ENCODE results near the gene ABTB1.

The ABTB1 gene

DNA sequence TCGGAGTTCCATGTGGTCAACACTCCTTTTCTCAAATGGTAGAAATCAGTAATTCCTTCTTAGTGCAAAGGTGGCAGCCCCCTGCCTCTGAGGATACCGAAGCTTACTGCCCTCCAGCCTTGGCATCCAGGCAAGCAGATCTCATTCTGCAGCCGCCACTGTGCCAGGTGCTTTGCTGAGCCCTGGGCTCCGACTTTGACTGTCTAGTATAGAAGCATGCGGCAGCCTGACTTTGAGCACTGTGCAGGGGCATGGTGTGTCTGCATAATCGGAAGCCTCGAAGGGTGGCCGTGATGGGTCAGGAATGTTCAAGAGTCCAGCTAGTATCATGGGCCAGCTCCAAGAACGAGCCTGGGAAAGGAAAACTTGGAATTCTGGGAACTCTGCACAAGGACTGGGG, 39.7 kb downstream of the ABTB1 start:
- TF ChIP-seq MAX (IDR thresholded peaks at IDR 0.05) = no peak
- no peak for TF ChIP-seq CREB1 (IDR thresholded peaks at IDR 0.05; ENCODE audit: low read depth)
- TF ChIP-seq CEBPB (IDR thresholded peaks at IDR 0.05) = no peak
- TF ChIP-seq YY1 (IDR thresholded peaks at IDR 0.05; ENCODE audit: low read depth) = no peak
- TF ChIP-seq NFIC (IDR thresholded peaks at IDR 0.05) = no peak
- no peak for TF ChIP-seq USF1 (IDR thresholded peaks at IDR 0.05)
- TF ChIP-seq, protein P1, sequence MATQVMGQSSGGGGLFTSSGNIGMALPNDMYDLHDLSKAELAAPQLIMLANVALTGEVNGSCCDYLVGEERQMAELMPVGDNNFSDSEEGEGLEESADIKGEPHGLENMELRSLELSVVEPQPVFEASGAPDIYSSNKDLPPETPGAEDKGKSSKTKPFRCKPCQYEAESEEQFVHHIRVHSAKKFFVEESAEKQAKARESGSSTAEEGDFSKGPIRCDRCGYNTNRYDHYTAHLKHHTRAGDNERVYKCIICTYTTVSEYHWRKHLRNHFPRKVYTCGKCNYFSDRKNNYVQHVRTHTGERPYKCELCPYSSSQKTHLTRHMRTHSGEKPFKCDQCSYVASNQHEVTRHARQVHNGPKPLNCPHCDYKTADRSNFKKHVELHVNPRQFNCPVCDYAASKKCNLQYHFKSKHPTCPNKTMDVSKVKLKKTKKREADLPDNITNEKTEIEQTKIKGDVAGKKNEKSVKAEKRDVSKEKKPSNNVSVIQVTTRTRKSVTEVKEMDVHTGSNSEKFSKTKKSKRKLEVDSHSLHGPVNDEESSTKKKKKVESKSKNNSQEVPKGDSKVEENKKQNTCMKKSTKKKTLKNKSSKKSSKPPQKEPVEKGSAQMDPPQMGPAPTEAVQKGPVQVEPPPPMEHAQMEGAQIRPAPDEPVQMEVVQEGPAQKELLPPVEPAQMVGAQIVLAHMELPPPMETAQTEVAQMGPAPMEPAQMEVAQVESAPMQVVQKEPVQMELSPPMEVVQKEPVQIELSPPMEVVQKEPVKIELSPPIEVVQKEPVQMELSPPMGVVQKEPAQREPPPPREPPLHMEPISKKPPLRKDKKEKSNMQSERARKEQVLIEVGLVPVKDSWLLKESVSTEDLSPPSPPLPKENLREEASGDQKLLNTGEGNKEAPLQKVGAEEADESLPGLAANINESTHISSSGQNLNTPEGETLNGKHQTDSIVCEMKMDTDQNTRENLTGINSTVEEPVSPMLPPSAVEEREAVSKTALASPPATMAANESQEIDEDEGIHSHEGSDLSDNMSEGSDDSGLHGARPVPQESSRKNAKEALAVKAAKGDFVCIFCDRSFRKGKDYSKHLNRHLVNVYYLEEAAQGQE (IDR thresholded peaks at IDR 0.05; ENCODE audit: low read depth) = no peak
- no peak for TF ChIP-seq TCF12 (IDR thresholded peaks at IDR 0.05; ENCODE audit: low read depth)
- no peak for TF ChIP-seq EGR1 (IDR thresholded peaks at IDR 0.05)
- no peak for TF ChIP-seq TAF1 (IDR thresholded peaks at IDR 0.05; ENCODE audit: low read depth)
- TF ChIP-seq FOXM1 (IDR thresholded peaks at IDR 0.05; ENCODE audit: borderline replicate concordance, low read depth) = no peak
- no peak for TF ChIP-seq TEAD4 (IDR thresholded peaks at IDR 0.05)
- no peak for TF ChIP-seq ZBTB7A (IDR thresholded peaks at IDR 0.05; ENCODE audit: low read depth)
- no peak for TF ChIP-seq EP300 (IDR thresholded peaks at IDR 0.05; ENCODE audit: borderline replicate concordance)
- no peak for TF ChIP-seq RAD21 (IDR thresholded peaks at IDR 0.05; ENCODE audit: low read depth)

GRCh38 chr3:127712881-127713771, 40.4 kb downstream of the ABTB1 start:
- no peak for TF ChIP-seq MAX (IDR thresholded peaks at IDR 0.05)
- 0 out of 2 replicates have a peak, but pooled peaks have one; percentile 26 for TF ChIP-seq NFIC (IDR thresholded peaks at IDR 0.05)
- no peak for TF ChIP-seq TAF1 (IDR thresholded peaks at IDR 0.05; ENCODE audit: low read depth)
- no peak for TF ChIP-seq ZBTB7A (IDR thresholded peaks at IDR 0.05; ENCODE audit: low read depth)

- TF ChIP-seq TEAD4 (IDR thresholded peaks at IDR 0.05) (no peak), CEBPB (IDR thresholded peaks at IDR 0.05) (no peak), MAX (IDR thresholded peaks at IDR 0.05) (no peak), EP300 (IDR thresholded peaks at IDR 0.05; ENCODE audit: borderline replicate concordance) (no peak), EGR1 (IDR thresholded peaks at IDR 0.05) (no peak), ZBTB7A (IDR thresholded peaks at IDR 0.05; ENCODE audit: low read depth) (no peak), CREB1 (IDR thresholded peaks at IDR 0.05; ENCODE audit: low read depth) (no peak), USF1 (IDR thresholded peaks at IDR 0.05) (no peak), FOXM1 (IDR thresholded peaks at IDR 0.05; ENCODE audit: borderline replicate concordance, low read depth) (no peak), TAF1 (IDR thresholded peaks at IDR 0.05; ENCODE audit: low read depth) (no peak), TCF12 (IDR thresholded peaks at IDR 0.05; ENCODE audit: low read depth) (no peak), RAD21 (IDR thresholded peaks at IDR 0.05; ENCODE audit: low read depth) (no peak), NFIC (IDR thresholded peaks at IDR 0.05) (no peak), YY1 (IDR thresholded peaks at IDR 0.05; ENCODE audit: low read depth) (no peak)
- TF ChIP-seq, protein P1 (IDR thresholded peaks at IDR 0.05; ENCODE audit: low read depth) = no peak
Observed at GRCh38 chr3:127714125-127714571, 41.4 kb downstream of the ABTB1 start.

DNA sequence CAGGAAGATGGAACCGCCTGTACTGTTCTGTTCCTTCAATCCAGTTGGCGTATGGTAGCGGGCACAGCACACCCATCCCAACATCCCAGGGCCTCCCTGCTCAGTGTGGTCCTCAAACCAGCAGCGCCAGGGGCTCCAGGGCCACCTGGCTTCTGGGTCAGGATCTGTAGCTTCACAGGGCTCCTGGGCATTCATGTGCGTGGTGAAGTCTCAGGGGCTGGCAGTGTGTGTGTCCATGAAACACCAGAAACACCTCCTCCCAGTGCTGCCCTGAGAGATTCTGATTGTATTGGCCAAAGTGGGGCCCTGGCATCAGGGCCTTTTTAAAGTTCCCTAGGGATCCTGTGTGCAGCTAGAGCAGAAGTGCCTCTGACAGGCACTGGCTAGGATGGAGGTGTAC, 42.1 kb downstream of the ABTB1 start:
- TF ChIP-seq CREB1 (IDR thresholded peaks at IDR 0.05; ENCODE audit: low read depth) (no peak), MAX (IDR thresholded peaks at IDR 0.05) (no peak), YY1 (IDR thresholded peaks at IDR 0.05; ENCODE audit: low read depth) (no peak), TCF12 (IDR thresholded peaks at IDR 0.05; ENCODE audit: low read depth) (no peak), CEBPB (IDR thresholded peaks at IDR 0.05) (no peak), EP300 (IDR thresholded peaks at IDR 0.05; ENCODE audit: borderline replicate concordance) (no peak)

DNA sequence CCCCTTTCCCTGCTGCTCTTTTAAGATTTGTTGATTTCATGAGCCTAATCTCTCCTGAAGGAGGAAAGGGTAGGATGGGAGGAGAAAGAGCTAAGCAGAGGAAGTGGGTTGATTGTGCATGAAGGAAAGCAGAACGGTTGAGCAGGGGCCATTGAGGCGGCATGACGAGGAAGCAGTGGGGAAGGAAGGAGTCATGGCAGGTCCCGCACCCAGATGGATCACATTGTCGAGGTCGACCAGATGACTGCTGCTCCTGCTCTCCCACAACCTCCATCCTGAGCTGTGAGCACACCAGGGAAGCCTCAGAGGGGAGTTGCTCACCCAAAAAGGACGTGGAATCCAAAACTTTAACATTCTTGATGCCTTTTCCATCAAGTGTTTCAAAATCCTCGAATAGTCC, 42.8 kb downstream of the ABTB1 start:
- no peak for TF ChIP-seq MAX (IDR thresholded peaks at IDR 0.05)
- TF ChIP-seq YY1 (IDR thresholded peaks at IDR 0.05; ENCODE audit: low read depth) = no peak
- no peak for TF ChIP-seq NFIC (IDR thresholded peaks at IDR 0.05)
- no peak for TF ChIP-seq TCF12 (IDR thresholded peaks at IDR 0.05; ENCODE audit: low read depth)
- no peak for TF ChIP-seq EGR1 (IDR thresholded peaks at IDR 0.05)
- TF ChIP-seq ZBTB7A (IDR thresholded peaks at IDR 0.05; ENCODE audit: low read depth) = no peak
